Activated CD4-positive, CD25-positive, alpha-beta regulatory T cell (primary cell): ENCODE measurements around the gene SNAPC3.

Experiments
- DNase-seq, 4 experiments: peaks; one replicate each; lab custom pipeline; 2025; lab: John Stamatoyannopoulos, UW

SNAPC3 gene

GRCh38 chr9:15492485-15493150 is 69.9 kb downstream of the SNAPC3 start:
- no peak for DNase-seq

- DNase-seq, result no peak
Measured at GRCh38 chr9:15498246-15498995, 75.7 kb downstream of the SNAPC3 start.

GRCh38 chr9:15499139-15499538 is 76.5 kb downstream of the SNAPC3 start:
- DNase-seq, result no peak

GRCh38 chr9:15501179-15501578 is 78.5 kb downstream of the SNAPC3 start:
- no peak for DNase-seq

GRCh38 chr9:15501803-15502202 is 79.1 kb downstream of the SNAPC3 start:
- DNase-seq, result no peak

GRCh38 chr9:15505921-15506320 is 83.2 kb downstream of the SNAPC3 start:
- no peak for DNase-seq

GRCh38 chr9:15509931-15510788 is 87.5 kb downstream of the SNAPC3 start:
- peak; percentile 20 to 46 (median 38) for DNase-seq

- DNase-seq, result peak; percentile 70 to 85 (median 80)
Measured at GRCh38 chr9:15510789-15511575, 88.3 kb downstream of the SNAPC3 start, which contains the start of gene PSIP1. PSIP1 (minus strand) TSS chr9:15510970; CDS start chr9:15510188, 782 bp downstream.
